Measurements from ENCODE around the gene SUDS3.

DNA sequence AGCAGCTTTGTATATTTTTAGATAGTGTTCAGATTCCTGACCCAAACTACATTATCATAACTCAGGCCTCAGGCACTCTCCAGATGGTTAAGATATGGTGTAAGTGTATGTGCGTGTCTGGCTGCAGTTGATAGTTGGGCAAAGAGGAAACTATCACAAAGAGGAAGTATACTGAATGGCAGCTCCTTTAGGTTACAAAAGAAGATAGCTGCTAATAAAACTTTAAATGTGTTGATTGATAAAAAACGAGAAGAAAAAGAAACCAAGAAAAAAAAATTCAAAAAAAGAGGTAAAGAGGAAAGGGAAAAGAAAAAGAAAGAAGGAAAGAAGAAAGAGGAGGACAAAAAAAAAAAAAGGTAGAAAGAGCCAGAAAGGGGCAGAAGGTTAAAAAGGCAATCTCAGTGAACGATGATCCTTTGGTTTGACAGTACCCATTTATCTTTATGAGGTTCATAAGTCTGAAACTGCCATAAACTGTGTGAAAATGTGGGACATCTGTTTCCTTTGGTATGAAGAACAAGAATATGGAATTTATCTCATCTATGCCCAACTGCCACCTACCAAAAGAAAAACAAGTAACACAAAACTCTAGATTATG lies 45.8 kb upstream of the SUDS3 start:
- no peak for TF ChIP-seq CTCF (conservative IDR thresholded peaks at IDR 0.05; ENCODE audit: low read depth in 2 of 2)
- no peak for TF ChIP-seq EZH2 (IDR thresholded peaks at IDR 0.05; ENCODE audit: low read depth, unreplicated experiment)
- TF ChIP-seq POLR2AphosphoS5 (IDR thresholded peaks at IDR 0.05; ENCODE audit: low read depth) = no peak
- no peak for TF ChIP-seq CREB1 (CRISPR knock-in tag; IDR thresholded peaks at IDR 0.05; ENCODE audit: low read depth)
- no peak for TF ChIP-seq ZNF114 (CRISPR knock-in tag; IDR thresholded peaks at IDR 0.05)
- TF ChIP-seq, protein P1, sequence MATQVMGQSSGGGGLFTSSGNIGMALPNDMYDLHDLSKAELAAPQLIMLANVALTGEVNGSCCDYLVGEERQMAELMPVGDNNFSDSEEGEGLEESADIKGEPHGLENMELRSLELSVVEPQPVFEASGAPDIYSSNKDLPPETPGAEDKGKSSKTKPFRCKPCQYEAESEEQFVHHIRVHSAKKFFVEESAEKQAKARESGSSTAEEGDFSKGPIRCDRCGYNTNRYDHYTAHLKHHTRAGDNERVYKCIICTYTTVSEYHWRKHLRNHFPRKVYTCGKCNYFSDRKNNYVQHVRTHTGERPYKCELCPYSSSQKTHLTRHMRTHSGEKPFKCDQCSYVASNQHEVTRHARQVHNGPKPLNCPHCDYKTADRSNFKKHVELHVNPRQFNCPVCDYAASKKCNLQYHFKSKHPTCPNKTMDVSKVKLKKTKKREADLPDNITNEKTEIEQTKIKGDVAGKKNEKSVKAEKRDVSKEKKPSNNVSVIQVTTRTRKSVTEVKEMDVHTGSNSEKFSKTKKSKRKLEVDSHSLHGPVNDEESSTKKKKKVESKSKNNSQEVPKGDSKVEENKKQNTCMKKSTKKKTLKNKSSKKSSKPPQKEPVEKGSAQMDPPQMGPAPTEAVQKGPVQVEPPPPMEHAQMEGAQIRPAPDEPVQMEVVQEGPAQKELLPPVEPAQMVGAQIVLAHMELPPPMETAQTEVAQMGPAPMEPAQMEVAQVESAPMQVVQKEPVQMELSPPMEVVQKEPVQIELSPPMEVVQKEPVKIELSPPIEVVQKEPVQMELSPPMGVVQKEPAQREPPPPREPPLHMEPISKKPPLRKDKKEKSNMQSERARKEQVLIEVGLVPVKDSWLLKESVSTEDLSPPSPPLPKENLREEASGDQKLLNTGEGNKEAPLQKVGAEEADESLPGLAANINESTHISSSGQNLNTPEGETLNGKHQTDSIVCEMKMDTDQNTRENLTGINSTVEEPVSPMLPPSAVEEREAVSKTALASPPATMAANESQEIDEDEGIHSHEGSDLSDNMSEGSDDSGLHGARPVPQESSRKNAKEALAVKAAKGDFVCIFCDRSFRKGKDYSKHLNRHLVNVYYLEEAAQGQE (IDR thresholded peaks at IDR 0.05; ENCODE audit: unreplicated experiment) = no peak
- TF ChIP-seq STAT1 (IDR thresholded peaks at IDR 0.05; ENCODE audit: unreplicated experiment) = no peak

Measured in GM23338 (cell line).